Kidney tubule cell (primary cell): ENCODE data around the gene MR1.

Experiments used
- DNase-seq: peaks from one replicate; pipeline ENCODE4 v3.0.0-alpha.2; 2018; ENCODE audit warnings: low spot score

Gene MR1

DNA sequence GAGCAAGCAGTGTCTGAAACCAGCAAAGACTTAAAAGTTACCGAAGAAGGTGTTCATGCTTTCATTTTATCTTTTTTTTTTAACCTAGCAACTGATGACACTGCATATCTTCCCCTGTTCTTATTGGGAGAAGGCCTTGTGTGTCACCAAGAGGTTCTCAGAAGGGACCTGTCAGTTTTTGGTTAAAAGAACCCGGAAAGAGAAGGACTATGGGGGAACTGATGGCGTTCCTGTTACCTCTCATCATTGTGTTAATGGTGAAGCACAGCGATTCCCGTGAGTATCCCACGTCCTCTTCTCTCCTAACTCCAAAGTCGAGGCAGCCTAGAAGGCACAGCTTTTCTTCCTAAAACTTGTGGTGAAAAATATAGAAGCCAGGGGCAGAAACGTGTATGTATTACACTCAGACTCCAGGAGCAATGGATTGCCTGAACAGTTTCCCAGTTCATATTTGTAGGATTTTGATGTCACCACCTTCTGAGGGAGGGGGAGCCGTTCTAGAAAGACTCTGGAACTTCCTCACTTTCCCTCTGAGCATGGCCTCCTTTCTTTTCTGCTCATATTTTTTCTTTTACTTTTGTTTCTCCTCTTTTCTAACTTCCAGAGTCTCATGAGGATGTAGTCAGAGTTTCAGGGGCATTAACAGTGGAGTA is at the start of gene MR1:
Gene MR1, plus strand, starts transcription at position 185 of the 653 bp plus-strand sequence. Its CDS starts 25 bp downstream, at position 210.
- DNase-seq, result peak; percentile 90

DNA sequence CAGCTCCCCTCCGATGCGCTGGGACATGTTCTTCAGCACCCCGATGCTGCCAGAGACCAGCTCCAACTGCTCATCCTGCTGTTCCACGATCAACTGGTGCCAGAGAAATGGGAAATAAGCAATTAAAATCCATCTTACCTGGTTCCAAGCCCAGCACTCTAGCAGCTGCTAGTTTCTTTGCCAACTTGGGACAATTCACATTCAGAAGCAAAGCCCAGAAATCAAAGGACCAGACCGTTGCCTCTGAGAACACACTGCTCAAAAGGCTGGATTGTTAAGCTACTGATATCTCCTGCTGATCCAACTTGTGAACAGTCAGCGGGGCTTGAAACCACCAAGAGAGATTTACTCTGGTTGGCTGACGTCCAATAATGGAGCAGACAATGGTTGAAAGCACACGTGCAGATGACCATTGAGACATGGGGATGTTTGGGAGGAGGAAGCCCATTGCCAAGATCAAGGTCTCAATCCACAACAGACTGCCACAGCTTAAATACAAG is 45.5 kb upstream of the MR1 start:
- peak; percentile 66 for DNase-seq

DNA sequence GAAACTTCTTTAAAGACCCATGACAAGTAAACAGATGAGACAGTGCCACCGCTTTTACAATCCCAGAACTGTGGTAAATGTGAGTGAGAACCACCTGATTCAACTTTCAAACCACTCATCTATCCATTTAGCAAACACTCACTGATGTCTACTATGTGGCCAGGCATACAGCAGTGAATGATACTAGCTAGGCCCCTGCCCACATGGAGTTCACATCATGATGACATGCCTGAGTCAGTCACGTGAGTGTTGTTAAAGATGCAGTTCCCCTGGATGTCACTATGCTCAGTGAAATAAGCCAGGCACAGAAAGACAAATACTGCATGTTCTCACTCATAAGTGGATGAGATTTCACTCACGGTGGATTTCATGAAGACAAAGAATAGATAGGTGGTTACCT is 39.5 kb upstream of the MR1 start:
- DNase-seq, result peak; percentile 9

DNA sequence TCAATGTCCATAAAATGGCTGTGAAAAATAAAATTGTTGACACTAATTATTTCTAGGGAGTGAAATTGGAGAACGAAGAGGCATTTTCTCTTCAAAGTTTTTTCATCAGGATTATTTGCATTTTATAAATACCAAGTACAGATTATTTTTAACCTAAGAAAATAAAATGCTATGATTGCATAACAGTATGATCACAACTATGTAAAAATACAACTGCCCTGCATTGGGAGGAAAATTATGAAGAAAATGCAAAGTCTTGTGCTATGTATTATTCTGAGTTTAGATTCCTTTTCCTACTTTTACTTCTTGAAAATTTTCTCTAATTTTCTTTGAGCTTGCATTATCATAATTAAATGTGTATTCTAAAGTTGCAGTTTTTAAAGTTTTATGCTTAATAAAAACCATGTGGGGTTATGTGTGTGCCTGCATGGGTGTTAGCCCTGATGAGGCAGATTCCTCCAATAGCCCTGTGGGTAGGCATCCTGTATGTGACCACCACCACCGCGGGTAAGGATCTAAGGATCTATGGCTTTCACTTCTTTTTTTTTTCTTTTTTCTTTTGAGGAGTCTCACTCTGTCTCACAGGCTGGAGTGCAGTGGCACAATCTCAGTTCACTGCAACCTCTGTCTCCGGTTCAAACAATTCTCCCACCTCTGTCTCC is 35.8 kb upstream of the MR1 start:
- no peak for DNase-seq

DNA sequence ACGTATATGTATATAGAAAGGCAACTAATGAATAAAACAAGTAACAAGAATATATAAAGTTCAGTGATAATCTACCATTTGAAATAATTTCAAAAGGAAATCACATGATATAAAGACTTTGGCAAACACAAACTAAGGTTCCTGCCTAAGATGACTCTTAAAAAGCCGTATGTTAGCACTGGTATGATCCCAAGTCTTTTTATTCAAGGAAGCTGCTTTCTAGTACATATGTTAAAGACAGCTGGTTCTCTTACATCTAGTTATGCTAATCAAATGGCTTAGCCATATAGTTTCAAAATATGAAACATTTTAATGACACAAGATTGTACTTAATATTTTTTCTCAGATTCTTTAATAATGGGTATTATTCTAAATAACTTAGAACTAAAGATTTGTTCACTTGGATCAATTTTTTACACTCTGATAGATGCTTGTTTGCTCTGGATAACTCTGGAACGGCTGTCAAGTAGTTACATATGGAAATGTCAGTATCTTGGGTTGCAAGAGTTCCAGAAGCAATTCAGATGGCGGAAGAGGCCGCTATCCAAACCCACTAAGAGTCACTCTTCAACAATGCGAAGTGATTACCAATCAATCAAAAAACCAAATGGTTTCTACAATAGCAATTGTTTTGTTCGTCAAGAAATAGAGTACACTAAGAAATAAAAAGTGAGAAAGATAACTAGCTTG is 32.5 kb upstream of the MR1 start:
- DNase-seq, result no peak

DNA sequence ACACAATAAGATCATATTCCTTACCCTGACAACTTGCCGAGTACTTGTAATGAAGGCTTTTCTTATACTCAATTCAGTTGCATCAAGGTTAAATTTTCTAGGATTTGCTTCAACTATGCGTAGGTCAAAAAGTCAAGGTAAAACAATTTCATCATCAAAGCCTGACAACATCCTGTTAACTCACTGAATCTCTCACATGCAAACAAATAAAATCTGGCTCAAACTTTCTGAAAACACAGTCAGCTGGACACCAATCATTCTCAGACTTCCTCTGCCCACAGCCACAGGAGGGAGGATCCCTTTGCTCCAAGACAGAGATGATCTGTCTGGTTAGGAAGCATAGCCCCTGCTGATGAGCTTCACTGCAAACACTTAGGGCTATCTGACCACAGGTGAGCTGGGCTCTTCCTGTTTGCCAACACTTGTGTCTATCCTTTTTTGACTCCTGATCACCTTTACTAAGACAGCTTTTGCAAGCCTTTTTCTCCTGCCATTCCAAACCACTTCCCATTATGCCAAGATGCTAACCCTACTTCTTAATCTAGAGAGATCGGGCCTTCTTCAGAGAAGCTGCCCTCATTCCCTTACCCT is 31.1 kb upstream of the MR1 start:
- no peak for DNase-seq

DNA sequence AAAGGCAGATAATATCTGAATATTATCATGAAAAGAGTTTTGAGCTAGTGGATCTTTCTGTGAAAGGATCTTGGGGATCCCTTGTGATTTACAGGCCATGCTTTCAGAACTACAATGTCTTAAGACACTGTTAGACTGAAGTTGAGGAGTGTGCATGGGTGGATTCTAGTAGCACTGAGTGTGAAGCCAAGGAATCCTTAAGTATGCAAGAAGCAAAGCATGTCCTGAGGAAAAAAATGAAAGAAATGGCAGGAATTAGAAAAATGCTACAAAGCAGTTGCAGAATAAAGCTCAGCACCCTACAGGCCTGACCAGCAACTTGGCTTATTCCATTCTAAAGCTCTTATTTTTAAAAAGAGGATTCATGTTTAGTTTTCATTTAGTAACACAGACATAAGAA is 23.0 kb upstream of the MR1 start:
- DNase-seq, result no peak

DNA sequence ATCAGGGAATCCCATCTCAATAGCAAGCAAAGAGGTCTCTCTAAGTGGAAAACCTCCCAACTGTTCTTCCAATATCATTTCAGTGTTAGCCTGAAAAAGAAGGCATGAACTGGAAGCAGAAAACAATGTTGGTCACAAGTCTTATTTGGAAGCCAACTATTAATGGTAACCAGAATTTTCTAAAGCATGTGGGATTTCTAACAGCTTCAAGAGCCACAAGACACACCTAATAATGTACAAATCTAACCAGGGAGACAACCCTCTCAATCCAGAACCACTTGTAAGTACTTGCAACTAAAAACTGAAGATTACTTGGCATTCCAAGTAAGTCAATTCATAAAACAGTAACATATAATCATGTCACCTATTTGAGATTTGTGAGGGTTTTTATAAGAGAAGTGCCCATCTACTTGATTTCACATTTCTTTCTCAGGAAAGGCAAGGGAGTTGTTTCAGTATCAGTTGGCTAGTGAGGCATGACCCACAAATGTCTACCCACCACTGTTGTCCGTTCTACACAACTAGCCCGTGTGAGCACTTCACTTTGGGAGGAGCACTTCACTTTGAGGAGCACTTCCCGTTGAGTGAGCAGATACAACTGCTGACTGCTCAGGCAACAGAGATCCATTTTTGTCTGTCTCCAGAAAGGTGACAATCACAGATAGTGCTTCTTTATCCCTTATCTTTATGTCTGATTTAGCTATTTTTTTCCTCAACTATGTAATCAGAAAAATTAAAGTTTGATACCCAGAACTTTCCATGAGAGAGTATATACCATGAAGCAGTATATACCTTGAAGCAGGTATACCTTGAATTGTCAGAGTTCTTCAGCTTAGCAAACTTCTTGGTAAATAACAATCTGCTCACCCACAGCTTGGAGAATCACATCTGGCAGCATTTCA is 22.2 kb upstream of the MR1 start:
- DNase-seq, result no peak

DNA sequence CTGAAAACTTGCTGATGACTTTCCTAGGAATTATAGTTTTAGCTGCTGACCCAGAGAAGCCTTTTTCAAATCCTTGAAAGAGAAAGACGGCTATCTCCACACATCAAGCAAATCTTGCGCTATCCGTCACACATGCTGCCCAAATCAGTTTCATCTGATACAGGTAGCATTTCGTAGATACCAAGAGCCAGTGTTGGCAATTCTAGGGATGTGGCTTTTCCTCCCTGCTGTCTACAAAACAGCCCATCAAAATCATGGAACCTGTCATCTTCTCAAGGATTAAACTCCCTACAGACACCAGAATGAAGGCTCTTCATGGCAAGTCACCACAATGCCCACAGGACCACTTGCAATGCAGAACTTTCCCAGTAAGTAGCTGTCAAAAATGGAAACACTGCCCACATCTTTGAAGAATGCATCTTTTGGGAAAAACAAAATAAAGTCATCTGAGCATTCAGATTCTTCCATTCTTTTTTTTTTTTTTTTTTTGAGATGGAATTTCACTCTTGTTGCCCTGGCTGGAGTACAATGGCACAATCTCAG is 21.5 kb upstream of the MR1 start:
- no peak for DNase-seq

DNA sequence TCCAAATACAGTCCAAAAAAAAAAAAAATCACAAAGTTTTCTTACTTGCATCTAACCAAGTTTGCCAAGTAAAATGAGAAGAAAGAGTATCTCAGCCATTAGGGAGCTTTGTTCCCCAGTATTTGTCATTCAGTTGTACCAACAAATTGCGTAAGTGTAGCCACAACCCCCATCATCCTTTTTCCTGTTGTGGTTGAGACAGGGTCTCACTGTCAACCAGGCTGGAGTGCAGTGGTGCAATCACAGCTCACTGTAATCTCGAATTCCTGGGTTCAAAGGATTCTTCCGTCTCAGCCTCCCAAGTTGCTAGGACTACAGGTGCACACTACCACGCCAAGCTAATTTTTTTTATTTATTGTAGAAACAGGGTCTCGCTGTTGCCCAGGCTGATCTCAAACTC is 20.6 kb upstream of the MR1 start:
- no peak for DNase-seq

DNA sequence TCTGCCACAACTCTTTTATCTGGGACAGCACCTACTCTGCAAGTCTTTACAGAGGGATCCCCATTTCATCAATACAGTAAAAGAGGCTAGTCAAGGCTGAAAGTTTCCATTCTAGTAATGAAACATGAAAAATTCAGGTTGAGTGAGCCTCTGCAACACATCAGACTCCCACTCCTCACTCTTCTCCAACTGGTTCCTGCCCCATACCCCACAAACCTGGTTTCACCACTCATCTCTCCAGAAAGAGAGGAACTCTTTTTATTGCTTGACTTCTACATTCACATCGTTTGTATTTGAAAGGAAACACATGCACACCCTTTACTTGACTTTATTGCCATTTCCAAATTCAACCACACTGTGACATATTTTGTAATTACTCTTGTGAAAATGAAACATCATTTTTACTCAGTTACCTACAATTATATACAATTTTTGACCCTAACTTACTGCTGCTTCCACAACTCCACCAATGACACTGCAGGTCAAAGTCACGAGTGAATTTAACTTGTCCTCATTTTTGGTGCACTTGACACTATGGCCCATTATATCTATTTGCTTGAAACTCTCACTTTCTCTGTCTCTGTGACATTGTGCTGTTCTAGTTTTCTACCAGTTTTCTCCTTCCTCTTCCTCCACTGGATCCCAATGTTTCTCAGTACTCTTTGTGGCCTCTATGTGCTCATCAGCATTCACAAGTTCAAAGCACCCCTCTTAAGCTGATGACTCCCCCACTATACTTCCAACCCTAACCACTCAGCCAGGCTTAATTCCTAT is 19.1 kb upstream of the MR1 start:
- no peak for DNase-seq

DNA sequence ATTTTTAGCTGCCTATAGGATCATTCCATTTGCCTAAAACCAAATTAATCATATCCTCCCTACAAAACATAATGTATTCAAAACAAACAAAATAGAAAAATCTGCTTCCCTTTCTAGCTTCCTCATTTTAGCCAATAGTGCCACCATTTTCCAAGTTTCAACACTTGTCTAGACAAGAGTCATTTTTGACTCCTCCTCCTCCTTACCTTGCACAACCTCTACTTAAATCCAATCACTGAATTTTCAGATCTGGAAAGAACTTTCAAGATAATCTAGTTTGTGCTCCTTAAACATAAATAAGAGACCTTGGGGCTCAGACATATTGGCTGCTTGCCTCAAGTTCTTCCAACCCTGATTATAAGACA is 18.6 kb upstream of the MR1 start:
- DNase-seq, result no peak

DNA sequence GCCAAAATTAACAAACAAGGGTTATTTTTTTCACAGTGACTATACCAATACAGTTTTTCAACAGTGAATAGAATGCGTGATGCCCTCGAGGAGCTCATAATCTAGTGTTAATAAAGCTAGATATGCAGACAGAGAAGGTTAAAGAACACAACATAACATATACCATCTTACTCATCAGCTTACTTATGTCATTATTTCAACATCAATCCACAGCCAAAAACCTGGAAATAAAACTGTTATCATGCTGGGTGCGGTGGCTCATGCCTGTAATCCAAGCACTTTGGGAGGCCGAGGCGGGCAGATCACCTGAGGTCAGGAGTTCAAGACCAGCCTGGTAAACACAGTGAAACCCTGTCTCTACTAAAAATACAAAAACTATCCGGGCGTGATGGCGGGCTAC is 17.2 kb upstream of the MR1 start:
- DNase-seq, result no peak

DNA sequence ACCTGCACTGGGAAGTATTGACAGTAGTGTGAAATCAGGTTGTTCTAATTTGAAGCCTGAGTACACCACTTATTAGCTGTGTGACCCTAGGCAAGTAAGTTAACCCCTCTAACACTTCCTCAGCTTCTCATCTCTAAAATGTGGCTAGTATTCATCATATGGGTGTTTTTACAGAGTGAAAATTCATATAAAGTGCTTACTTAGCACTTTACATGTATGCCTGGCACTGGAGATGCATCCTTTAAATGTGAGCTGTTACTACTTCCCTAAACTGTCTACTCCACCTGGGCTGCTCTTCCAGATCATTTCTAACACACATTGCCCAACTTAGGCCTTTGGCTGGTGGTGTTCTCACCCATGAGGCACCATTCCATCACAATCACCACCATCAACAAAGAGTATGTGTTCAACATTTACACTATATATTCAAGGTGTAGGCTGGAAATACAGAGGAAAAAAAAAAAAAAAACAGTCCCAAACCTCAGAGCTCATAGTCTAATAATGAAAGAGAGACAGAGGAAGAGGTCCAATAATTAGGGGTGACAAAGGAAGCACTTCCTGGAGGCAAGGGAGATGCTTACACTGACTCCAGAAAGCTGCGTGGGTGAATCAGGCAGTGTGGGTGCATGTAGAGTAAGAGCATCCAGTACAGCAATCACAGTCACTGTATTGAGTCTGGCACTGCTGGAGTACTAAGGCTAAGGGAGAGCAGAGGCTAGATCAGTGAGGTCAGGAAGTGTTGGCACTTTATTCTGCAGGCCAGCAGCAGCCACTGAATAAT is 14.7 kb upstream of the MR1 start:
- DNase-seq, result no peak

DNA sequence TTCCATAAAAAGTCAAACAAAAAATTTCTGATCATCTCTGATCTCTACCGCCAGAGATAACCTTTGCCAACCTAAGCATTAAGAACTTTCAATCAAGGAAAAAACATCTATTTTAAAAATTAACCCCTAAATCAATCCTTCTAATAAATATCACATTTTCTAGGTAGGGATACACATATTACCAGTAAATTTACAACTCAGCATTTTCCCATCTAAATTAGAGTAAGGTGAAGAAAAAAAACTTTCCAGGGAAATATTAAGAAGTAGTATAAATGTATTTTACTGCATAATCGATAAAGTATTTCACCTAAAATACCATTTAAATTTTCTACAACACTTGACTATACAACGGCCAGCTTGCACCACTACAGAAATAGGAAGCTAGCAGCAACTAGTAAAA is 12.6 kb upstream of the MR1 start:
- no peak for DNase-seq

DNA sequence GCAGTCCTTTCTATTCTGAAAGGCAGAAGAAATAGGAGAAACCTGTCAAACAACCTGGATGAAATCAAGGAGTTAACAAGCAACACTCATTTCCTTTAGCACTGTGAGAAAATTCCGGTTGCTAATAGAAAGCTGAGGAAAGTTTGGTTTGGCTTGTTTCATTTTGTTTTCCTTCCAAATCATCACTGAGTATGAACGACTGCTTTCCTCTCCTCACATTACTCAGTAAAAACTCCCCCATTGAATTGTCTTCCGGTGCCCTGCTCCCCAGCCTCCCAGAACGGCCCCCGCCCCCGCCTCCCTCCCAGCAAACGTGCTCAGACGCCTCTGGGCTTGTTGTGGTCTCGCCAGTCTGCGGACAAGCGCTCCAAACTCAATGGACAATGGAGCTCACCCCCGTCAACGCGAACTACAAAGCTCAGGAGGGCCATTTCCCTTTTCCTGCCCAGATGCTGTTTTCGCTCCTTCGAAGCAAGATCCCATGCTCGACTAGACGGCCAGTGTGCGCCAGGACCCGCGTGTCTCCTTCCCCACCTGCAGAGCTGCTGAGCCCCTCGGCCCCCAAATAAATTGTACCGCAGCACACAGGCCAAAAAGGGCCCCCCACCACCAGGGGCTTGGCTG is 11.9 kb upstream of the MR1 start:
- peak; percentile 74 for DNase-seq

DNA sequence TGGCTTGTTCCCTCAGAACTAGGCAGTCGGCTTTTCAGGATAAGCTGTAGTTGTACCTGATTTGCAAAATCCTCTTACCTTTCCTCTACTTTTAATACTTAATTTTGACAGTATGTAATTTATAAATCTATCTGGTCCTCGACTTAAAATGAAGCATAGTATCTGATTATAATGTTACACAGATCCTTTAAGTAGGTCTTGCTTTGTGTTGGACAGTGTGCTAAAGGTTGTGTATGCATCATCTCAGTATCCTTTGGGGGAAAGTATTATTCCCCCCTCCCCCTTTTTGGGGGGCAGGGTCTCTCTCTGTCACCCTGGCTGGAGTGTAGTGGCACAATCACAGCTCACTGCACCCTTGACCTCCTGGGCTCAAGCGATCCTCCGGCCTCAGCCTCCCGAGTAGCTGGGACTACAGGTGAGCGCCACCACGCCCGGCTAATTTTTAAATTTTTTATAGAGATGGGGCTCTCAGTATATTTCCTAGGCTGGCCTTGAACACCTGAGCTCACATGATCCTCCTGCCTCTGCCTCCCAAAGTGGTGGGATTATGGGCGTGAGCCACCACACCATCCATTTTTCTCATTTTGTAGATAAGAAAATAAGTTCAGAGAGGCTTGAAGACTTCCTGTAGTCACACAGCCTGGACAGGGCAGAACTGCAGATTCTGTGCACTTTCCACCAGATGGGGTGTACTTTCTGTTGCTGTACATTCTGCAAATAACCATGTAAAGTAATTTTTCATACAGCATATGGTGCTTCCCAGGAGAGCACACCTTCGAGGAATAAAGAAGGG is 10.3 kb upstream of the MR1 start:
- DNase-seq, result no peak

DNA sequence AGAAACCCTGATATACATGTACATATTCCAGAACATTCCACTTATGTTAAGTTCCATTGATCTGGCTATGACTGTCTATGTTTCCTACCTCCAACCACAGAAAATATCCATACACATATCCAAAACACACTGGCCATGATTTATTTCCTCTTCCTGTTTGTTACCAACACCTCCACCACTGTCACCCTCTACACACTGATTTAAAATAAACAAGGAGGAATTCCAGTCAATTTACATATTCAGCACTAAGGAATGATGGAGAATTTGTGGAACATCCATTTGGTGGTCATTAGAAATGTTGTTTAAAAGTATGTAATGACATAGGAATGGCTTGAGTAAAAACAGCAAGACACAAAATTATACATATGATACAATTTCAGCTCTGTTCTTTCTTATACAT is 5.6 kb upstream of the MR1 start:
- no peak for DNase-seq

DNA sequence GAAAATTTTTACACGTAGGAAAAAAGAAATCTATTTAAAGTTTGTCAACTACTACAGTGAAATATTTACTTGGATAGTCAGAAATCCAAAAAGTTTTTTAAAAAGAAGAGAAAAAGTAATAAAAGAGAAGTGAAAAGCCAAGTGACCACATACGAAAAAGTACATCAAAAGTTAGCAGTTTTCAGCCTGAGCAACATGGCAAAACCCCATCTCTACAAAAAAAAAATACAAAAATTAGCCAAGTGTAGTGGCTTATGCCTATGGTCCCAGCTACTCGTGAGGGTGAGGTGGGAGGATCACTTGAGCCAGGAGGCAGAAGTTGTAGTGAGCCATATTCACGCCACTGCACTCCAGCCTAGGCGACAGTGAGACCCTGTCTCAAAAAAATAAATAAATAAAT is 5.2 kb upstream of the MR1 start:
- DNase-seq, result no peak
